NCI-H2171 treated with DMSO at 0.1 percent for 48 hours (cell line): ENCODE measurements around the gene SIX3.
A peak's percentile ranks its signal among the peaks of the same experiment; 100 is the strongest.

Source experiments
- DNase-seq: peaks from one replicate; lab custom pipeline; 2025; lab: John Stamatoyannopoulos, UW

Gene SIX3

DNA sequence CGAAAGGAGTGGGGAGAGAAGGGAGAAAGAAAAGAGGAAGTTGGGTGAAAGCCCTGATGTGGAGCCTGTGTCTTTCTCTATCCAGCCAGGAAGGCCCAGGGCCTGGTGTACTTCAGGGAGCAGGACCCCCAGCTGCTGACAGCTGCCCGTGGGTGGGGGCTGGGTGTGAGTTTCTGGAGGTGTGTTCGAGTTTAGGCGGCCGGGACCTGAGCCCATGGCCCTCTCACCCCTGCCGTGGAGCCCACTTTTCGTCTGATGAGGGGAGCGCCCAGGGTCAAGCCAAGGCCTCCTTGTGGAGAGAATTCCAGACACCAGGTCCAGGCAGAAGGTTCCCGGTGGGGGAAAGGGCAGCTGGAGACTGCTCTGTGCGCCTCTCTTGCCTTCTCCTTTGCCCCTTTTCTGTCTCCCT, 2.2 kb downstream of the SIX3 start:
- DNase-seq, result no peak

DNA sequence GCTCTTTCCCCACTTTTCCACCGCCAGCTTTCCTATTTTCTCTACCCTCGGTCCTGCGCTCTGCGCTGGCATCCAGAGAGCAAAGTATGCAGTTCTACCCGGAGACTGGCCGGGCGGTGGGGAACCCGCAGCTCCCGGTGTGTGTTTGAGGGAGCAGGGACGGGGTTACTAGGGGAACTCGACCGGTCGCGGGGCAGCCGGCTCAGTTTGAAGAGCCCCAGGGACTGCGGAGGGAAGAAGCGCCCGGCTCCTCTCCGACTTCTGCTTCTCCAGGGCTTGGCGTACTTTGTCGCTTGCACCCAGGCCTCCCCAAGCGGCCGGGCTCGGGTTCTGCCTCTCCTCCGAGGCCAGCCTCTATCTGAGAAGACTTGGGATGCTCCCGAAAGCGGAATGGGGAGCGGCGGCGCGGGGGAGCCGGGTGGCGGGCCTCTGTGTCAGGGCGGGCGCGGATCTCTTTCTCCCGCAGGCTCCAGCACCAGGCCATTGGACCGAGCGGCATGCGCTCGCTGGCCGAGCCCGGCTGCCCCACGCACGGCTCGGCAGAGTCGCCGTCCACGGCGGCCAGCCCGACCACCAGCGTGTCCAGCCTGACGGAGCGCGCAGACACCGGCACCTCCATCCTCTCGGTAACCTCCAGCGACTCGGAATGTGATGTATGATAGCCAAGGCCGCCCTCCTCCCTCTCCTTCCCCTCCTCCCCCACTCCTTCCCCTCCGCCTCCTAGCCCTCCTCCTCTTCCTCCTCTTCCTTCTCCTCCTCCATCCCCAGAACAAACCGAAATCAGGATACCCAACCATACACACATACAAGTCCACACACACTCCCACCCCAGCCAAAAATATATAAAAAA, 2.8 kb downstream of the SIX3 start:
- no peak for DNase-seq

DNA sequence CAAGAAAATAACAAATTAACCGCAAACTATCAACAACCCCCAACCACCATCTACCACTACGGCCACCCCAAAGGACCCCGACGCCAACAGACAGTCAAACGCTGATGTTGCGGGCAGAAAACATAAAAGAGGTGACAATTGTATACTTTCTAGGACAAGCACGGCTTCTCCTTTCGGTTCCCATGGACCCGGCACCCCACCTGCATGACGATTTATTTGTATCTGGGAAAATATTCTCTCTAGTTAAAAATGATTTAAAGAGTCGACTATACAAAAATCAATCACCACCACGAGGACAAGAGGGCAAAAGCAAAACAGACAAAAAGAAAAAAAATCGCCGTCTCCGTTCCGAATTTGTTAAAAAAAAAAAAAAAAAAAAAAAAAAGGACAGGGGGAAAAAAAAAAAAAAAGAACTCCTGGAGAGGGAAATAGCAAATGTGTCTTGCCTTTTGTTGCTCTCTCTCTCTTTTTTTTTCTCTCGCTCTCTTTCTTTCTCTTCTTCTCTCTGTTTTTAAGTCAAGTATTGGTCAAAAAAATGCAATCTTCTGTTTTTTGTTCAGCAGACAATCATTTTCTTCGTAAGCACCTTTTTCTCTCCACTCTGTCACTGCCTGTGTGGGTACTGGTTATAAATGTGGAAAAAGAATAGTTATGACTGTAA, 3.6 kb downstream of the SIX3 start:
- no peak for DNase-seq

GRCh38 chr2:44945676-44946371, 4.3 kb downstream of the SIX3 start:
- DNase-seq, result no peak

DNA sequence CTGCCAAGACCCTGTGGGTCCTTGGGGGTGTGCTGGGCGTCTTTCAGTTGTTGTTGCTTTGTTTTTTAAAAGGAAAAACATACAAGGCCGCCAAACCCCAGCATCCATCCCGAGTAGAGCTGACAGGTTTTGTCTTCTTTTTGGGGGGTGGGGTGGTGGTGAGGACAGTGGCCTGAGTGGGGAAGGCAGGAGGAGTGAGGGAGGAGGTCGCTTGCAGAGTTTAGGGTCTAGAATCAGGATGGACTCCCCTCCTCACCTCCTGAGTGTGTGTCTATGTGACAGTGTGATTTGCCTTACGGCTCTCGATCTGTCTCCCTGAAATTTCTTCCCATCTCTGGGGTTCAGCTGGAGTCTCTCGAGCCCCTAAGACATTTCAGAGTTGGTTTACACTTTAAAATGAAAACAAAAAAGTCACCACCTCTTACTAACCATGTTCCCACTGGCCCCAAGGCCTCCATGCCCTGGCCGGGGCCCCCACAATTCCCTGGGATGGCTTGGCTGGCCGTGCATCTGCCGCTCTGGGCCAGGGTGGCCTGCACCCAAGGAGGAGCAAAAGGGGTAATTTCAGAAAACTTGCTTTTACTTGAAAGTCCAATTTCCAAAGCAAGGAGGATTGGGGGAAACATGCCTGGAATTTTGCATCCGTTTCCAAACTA, 5.0 kb downstream of the SIX3 start:
- no peak for DNase-seq

- no peak for DNase-seq
Observed at GRCh38 chr2:44947028-44947375, 5.5 kb downstream of the SIX3 start.

DNA sequence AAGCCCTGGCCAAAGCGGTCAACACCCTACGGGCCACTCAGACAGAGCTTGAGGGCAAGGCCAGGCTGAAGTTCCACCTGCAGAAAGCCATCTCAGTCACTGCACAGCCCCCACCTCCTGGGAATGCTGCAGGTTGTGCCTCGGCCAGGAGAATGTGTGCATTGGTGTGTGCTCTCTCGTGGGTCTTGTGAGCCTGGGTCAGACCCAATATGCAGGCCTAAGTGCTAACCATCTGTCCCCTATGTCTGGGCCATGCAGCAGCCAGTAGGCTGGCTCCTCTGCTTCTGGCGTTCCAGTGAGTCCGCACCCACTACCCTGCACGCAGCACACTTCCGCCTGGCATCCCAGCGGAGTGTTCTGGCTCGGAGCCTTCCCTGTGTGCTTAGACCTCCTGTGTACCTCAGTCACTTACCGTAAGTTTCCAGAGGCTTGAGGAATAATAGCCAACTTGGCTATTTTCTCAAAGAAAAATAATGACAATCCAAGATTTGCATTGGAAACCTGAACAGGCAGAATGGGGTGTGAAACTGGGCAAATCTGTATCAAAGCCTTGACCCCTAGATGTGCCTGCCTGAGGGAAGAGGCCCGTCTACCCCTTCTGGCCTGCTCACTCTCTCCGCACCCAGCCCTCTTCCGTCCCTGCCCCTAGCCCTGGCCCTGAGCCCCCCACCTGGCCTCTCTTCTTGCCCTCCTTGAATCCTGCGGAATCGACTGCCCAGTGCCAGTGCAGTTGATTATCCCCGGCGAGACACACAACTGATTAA, 7.2 kb downstream of the SIX3 start:
- DNase-seq, result no peak

DNA sequence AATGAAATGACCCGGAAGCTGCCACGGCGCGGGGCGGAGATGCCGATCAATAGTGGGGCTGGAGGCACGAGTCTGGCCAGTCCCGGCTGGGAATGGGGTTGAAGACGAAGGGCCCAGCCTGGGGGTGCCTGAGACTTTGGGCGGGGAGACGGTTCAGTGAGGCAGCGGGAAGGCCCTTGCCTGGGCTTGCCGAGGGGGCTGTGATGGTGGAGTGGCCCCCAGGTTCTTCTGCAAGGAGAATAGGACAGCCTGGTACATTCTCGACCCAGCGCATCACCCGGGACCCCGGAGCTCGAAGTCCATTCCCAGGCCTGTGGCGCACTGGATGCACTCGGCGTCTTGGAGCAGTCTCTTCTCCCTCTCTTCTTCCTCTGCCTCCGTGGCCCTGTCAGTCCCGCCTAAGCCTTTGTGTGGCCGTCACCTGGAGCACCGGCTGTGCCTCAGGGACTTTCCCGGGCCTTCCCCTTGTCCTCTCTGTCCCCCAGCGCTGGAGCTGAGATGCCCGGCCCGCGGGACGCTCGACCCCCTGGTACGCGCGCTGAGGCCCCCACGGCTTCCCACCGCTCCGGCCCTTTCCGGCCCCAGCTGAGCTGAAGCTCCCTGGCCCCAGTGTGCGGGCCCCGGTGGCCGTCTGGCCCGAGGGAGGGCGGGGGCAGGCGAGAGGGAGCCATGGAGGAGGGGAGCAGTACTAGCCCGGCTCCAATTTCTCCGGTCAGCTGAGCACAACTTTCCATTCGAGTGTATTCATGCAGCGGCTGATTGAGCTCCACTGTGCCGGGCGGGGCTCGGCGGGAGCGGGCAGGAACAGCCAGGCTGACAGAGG, 8.0 kb downstream of the SIX3 start:
- DNase-seq, result no peak

GRCh38 chr2:44950646-44951045, 9.1 kb downstream of the SIX3 start:
- no peak for DNase-seq

GRCh38 chr2:44951124-44951523, 9.6 kb downstream of the SIX3 start:
- no peak for DNase-seq

GRCh38 chr2:44951714-44952113, 10.2 kb downstream of the SIX3 start:
- DNase-seq, result peak; percentile 42

DNA sequence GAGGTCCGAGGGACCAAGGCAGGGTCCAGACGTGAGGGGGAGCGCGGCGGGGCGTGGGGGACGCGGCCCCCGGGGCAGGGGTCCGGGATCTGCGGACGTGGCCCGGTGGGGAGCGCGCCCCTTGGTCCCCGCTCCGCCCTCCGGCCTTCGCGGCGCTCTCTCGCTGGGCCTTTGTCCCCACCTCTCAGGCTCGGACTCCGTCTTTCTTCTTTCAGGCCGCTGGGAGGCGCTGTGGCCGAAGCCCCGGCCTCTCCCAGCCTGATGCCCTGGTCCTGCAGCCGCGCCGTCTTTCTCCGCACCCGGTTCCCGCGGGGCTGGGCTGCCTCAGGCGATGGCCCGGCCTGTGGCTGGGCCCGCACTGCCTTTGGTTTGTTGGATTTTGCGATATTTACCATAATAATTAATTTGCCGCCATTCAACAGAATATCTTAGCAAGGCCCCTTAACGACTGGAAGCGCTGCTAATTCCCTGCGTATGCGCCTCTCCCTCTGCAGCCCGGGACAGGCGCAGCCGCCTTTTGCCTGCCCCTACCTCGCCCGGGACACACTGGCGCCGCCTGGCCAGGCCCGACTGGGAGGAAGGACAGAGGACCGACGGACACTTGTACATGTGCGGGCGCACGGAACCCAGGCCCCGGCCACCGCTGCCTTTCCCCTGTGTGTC, 10.8 kb downstream of the SIX3 start:
- peak; percentile 57 for DNase-seq

GRCh38 chr2:44952806-44953498, 11.4 kb downstream of the SIX3 start:
- no peak for DNase-seq

DNA sequence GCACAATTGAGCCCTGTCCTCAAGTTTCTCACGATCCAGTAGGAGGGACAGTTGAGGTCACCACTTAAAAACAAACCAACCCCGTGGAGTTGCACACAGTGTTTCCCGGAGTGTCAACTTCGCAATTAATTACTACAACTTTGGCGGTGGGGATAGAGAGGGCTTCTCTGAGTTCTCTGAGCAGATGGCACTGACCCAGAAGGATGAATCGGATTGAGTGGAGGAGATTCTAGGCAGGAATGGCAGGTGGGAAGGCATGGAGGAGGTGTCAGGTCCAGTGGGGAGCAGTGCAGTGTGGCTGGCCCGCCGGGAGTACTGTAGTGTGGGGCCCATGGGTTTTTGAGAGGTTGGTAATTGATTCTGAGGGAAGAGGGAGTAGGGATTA, 12.0 kb downstream of the SIX3 start:
- no peak for DNase-seq

GRCh38 chr2:44954447-44954888, 13.0 kb downstream of the SIX3 start:
- no peak for DNase-seq

- DNase-seq, result no peak
Observed at GRCh38 chr2:44954889-44955592, 13.5 kb downstream of the SIX3 start.

DNA sequence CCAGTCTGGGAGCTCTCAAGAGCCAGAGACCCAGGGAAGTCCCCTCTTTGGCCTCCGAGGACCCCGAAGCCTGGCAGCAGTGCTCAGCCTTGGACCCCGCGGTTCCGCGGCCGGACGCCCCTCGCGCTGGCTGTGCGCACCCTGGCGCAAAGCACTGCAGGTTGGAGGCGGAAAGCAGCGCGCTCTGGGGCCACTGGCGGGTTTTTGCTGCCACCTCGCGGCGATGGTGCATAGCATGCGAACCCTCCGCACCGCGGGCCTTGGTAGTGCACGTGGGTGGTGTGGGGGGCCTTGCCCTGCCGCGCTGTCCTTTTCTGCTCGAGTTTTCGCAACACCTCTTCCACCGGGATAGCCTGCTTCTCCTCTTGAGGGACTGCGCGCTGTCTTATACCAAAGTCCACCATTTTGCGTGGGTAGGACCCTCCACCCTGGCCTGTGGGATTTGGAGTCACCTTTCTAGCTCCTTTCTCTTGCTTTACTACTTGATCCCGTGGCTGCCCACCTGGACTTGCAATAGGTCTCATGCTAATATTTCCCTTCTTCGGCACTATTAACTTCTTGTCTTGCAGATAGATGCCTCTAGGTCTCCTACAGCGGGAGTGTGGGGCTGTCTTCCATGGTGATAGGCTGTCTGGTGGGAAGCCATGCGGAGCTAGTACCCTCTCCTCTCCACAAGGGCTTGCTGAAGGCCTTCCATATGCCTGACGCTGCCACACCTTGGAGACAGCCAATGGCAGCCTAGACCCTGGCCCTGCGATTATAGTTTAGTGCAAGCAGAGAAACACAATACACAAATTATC, 14.3 kb downstream of the SIX3 start:
- peak; percentile 66 for DNase-seq

- DNase-seq, result no peak
Observed at GRCh38 chr2:44956843-44957242, 15.3 kb downstream of the SIX3 start.
